Astrocyte (in vitro differentiated cells and primary cell): ENCODE results near the gene CNTNAP5. TPM values are rescaled to one million over a fixed set of nuclear protein-coding genes. Genes with fewer than 3 reads are reported as not detected.
A peak's percentile ranks its signal among the peaks of the same experiment; 100 is the strongest.

ENCODE experiments used
- DNase-seq: peaks from one replicate; pipeline ENCODE4 v3.0.0-alpha.2; 2010; ENCODE audit warnings: low read depth
- FAIRE-seq: peaks from 2 replicates; lab custom pipeline; 2011; peaks lifted over from hg19 to GRCh38; lab: Jason Lieb, UNC
- H2AFZ ChIP-seq: 2 replicates; pipeline ENCODE4 v1.6.0; 2012; ENCODE audit warnings: low read depth, low read length, inconsistent platforms
- H3K27ac ChIP-seq: 2 replicates; pipeline ENCODE4 v1.5.1; 2011; ENCODE audit warnings: low read depth, low read length, inconsistent platforms
- H3K27me3 ChIP-seq: 2 replicates; pipeline ENCODE4 v1.6.0; 2011; ENCODE audit warnings: low read length, inconsistent platforms; ENCODE audit not compliant: insufficient read depth
- H3K36me3 ChIP-seq: 2 replicates; pipeline ENCODE4 v1.5.1; 2011; ENCODE audit warnings: low read length, inconsistent platforms; ENCODE audit not compliant: insufficient read depth
- H3K4me1 ChIP-seq: 2 replicates; pipeline ENCODE4 v1.5.1; 2011; ENCODE audit warnings: low read length, inconsistent platforms; ENCODE audit not compliant: insufficient read depth
- H3K4me2 ChIP-seq: 2 replicates; pipeline ENCODE4 v1.6.0; 2012; ENCODE audit warnings: low read length, inconsistent platforms
- H3K4me3 ChIP-seq: 2 replicates; pipeline ENCODE4 v1.5.1; 2011; ENCODE audit warnings: low read depth, mild to moderate bottlenecking, low read length, inconsistent platforms; ENCODE audit not compliant: insufficient read depth
- H3K79me2 ChIP-seq: 2 replicates; pipeline ENCODE4 v1.6.0; 2012; ENCODE audit warnings: mild to moderate bottlenecking, low read length, inconsistent platforms; ENCODE audit not compliant: insufficient read depth
- H3K9ac ChIP-seq: 2 replicates; pipeline ENCODE4 v1.6.0; 2012; ENCODE audit warnings: mild to moderate bottlenecking, low read length, inconsistent platforms
- H3K9me3 ChIP-seq: 2 replicates; pipeline ENCODE4 v1.5.1; 2012; ENCODE audit warnings: low read depth, mild to moderate bottlenecking, low read length, inconsistent platforms; ENCODE audit not compliant: insufficient read depth
- H4K20me1 ChIP-seq: 2 replicates; pipeline ENCODE4 v1.6.0; 2012; ENCODE audit warnings: low read length, inconsistent platforms; ENCODE audit not compliant: insufficient read depth
- H3K27ac Mint-ChIP-seq: one replicate; pipeline ENCODE4 v1.8.0; 2021; ENCODE audit warnings: mild to moderate bottlenecking, mixed read lengths; ENCODE audit not compliant: unreplicated experiment
- H3K27me3 Mint-ChIP-seq: one replicate; pipeline ENCODE4 v1.8.0; 2021; ENCODE audit warnings: low read depth, mixed read lengths; ENCODE audit not compliant: unreplicated experiment
- H3K36me3 Mint-ChIP-seq: one replicate; pipeline ENCODE4 v1.8.0; 2021; ENCODE audit warnings: low read depth, mixed read lengths; ENCODE audit not compliant: unreplicated experiment
- H3K4me1 Mint-ChIP-seq: one replicate; pipeline ENCODE4 v1.8.0; 2021; ENCODE audit warnings: low read depth, mixed read lengths; ENCODE audit not compliant: unreplicated experiment
- H3K4me3 Mint-ChIP-seq: one replicate; pipeline ENCODE4 v1.8.0; 2021; ENCODE audit warnings: mild to moderate bottlenecking, moderate library complexity, mixed read lengths; ENCODE audit not compliant: unreplicated experiment
- H3K9me3 Mint-ChIP-seq: one replicate; pipeline ENCODE4 v1.8.0; 2021; ENCODE audit warnings: mild to moderate bottlenecking, mixed read lengths; ENCODE audit not compliant: unreplicated experiment
- EZH2 ChIP-seq: IDR thresholded peaks from 2 replicates; pipeline ENCODE4 v1.6.1; 2012; ENCODE audit warnings: mild to moderate bottlenecking, low read length, inconsistent platforms; ENCODE audit not compliant: insufficient read depth
- total RNA-seq: library from RNA; stranded (reverse); gene quantifications from 2 replicates; pipeline ENCODE4 v1.2.1, GENCODE V29; 2021
- TF ChIP-seq, protein P1 (sequence below): IDR thresholded peaks from 2 replicates; pipeline ENCODE4 v1.5.1; 2011; ENCODE audit warnings: low read depth, mild to moderate bottlenecking, inconsistent platforms, low read length, moderate library complexity; ENCODE audit not compliant: insufficient read depth

Gene CNTNAP5
- total RNA-seq, 1 donor from 2014 or later: 0.30 TPM

DNA sequence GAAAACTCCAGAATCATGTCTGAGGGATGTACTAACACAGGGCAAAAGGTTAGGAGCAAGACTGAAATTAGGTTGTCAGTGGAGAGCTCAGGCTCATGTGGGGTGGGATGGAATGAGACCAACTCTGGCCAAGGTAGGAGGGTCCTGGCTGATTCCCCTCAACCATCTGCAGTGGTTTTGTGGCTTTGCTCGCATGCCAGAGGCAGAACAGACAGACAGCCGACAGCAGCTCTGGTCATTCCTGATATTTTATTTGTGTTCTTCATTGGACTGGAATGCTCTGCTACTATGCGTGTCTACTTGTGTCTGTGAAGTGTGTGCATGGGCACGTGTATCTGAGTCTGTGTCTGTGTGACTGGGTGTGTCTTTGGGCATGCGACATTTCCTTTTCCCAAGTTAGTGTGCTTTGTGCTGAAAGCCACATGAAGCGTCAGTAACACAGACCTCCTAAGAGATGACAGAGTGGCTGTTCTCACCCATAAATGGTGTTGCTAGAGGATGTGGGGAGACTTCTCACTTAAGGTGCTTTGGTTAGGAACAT is 239.5 kb downstream of the CNTNAP5 start:
- no peak overlapping the region for H3K4me2 ChIP-seq
- TF ChIP-seq, protein P1, sequence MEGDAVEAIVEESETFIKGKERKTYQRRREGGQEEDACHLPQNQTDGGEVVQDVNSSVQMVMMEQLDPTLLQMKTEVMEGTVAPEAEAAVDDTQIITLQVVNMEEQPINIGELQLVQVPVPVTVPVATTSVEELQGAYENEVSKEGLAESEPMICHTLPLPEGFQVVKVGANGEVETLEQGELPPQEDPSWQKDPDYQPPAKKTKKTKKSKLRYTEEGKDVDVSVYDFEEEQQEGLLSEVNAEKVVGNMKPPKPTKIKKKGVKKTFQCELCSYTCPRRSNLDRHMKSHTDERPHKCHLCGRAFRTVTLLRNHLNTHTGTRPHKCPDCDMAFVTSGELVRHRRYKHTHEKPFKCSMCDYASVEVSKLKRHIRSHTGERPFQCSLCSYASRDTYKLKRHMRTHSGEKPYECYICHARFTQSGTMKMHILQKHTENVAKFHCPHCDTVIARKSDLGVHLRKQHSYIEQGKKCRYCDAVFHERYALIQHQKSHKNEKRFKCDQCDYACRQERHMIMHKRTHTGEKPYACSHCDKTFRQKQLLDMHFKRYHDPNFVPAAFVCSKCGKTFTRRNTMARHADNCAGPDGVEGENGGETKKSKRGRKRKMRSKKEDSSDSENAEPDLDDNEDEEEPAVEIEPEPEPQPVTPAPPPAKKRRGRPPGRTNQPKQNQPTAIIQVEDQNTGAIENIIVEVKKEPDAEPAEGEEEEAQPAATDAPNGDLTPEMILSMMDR: no peak
- TF ChIP-seq EZH2: no peak
- Mint-ChIP-seq H3K27me3 (no peaks in the 10 kb centered on the region), H3K27ac (peak overlapping the region; percentile 89), H3K4me1 (peaks cover 45% of the 10 kb centered on the region), H3K4me3 (no peak overlapping the region), H3K9me3 (peaks cover 8% of the 10 kb centered on the region), H3K36me3 (no peaks in the 10 kb centered on the region)
- FAIRE-seq: no peak
- peak; percentile 47 for DNase-seq
- peaks cover 10% of the 10 kb centered on the region for H3K9me3 ChIP-seq
- peak overlapping the region; percentile 19 for H3K27ac ChIP-seq
- no peak overlapping the region for H2AFZ ChIP-seq
- H3K79me2 ChIP-seq: no peaks in the 10 kb centered on the region
- no peaks in the 10 kb centered on the region for H3K27me3 ChIP-seq
- no peaks in the 10 kb centered on the region for H3K36me3 ChIP-seq
- H3K4me1 ChIP-seq: no peaks in the 10 kb centered on the region
- no peak overlapping the region for H3K4me3 ChIP-seq
- H4K20me1 ChIP-seq: no peaks in the 10 kb centered on the region
- no peak overlapping the region for H3K9ac ChIP-seq

DNA sequence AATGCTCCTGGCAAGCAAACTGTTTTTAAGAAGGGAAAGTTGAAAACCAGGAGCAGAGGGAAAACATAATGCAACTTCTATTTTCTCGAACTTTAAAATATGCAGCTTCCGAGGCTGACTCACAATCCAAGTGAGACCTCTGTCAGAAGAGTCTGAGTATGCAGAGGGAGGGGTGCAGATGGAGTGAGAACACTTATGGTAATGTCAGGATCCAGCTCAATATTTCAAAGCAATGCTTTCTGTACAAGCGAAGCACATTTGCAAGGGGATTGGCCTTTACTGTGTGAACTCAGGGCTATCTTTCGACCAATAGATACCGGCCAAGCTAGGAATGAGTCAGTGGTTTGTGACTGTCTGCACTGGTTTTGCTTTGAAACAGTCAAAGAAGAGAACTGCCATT is 242.7 kb downstream of the CNTNAP5 start:
- no peaks in the 10 kb centered on the region for H3K4me1 ChIP-seq
- FAIRE-seq (no peak), DNase-seq (peak; percentile 60)
- H3K27me3 ChIP-seq: no peaks in the 10 kb centered on the region
- no peaks in the 10 kb centered on the region for H3K36me3 ChIP-seq
- peaks cover 4% of the 10 kb centered on the region for H3K9me3 Mint-ChIP-seq
- peak overlapping the region; percentile 33 for H3K27ac ChIP-seq
- H2AFZ ChIP-seq: no peak overlapping the region
- no peaks in the 10 kb centered on the region for H3K79me2 ChIP-seq
- H3K36me3 Mint-ChIP-seq: no peaks in the 10 kb centered on the region
- no peak overlapping the region for H3K4me3 Mint-ChIP-seq
- H3K27me3 Mint-ChIP-seq: no peaks in the 10 kb centered on the region
- no peak overlapping the region for H3K4me2 ChIP-seq
- H3K4me3 ChIP-seq: no peak overlapping the region
- no peaks in the 10 kb centered on the region for H4K20me1 ChIP-seq
- peaks cover 50% of the 10 kb centered on the region for H3K4me1 Mint-ChIP-seq
- no peak overlapping the region for H3K9ac ChIP-seq
- H3K27ac Mint-ChIP-seq: peak overlapping the region; percentile 98
- no peak for TF ChIP-seq EZH2
- TF ChIP-seq, protein P1: no peak
- H3K9me3 ChIP-seq: peaks cover 10% of the 10 kb centered on the region

DNA sequence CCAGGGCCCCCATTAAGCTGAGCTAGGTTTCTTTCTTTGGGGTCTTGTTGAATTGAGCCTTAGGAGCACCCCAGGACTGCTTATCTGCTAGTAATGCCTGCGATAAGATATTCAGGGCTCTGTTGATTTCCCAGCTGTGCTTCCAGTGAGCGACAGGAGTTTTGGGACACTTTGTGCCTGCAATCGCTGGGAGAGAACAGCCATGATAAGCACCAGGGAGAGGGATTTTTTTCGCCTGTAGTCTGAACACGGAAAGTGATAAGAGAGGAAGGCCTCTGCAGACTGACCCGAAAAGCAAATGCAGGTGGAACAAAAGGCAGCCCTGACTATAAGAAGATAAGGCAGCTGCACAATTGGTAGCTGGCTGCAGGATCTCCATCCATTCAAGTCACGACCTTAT is 244.3 kb downstream of the CNTNAP5 start:
- Histone ChIP-seq H3K36me3 (no peaks in the 10 kb centered on the region), H3K4me2 (no peak overlapping the region)
- no peak for FAIRE-seq

More for the DNA sequence above, 244.3 kb downstream of the CNTNAP5 start:
- Mint-ChIP-seq H3K9me3 (no peaks in the 10 kb centered on the region), H3K27me3 (no peaks in the 10 kb centered on the region), H3K4me3 (no peak overlapping the region), H3K4me1 (peaks cover 45% of the 10 kb centered on the region), H3K36me3 (no peaks in the 10 kb centered on the region), H3K27ac (no peak overlapping the region)
- Histone ChIP-seq H4K20me1 (no peaks in the 10 kb centered on the region), H3K9ac (no peak overlapping the region), H3K27ac (no peak overlapping the region), H3K27me3 (no peaks in the 10 kb centered on the region), H3K9me3 (peaks cover 9% of the 10 kb centered on the region), H3K4me1 (no peaks in the 10 kb centered on the region), H3K4me3 (no peak overlapping the region), H2AFZ (no peak overlapping the region), H3K79me2 (no peaks in the 10 kb centered on the region)
- no peak for DNase-seq
- no peak for TF ChIP-seq EZH2
- TF ChIP-seq, protein P1: no peak
